GM19468 (cell line): ENCODE data around the gene SMIM1.

Experiments
- ATAC-seq: cut with Tn5 transposase; IDR thresholded peaks from one replicate; pipeline ENCODE4 v1.9.1; 2021; ENCODE audit warnings: mild to moderate bottlenecking, moderate library complexity, moderate number of reproducible peaks; ENCODE audit not compliant: unreplicated experiment; ENCODE audit errors: extremely low read depth

The SMIM1 gene

GRCh38 chr1:3816331-3817137, 44.0 kb downstream of the SMIM1 start:
- no peak for ATAC-seq

GRCh38 chr1:3817138-3817740, 44.7 kb downstream of the SMIM1 start:
- ATAC-seq = no peak

GRCh38 chr1:3817821-3818597, 45.5 kb downstream of the SMIM1 start:
- no peak for ATAC-seq

- ATAC-seq = no peak
Observed at GRCh38 chr1:3819771-3820200, 47.2 kb downstream of the SMIM1 start.

- ATAC-seq = no peak
Observed at GRCh38 chr1:3820316-3820715, 47.8 kb downstream of the SMIM1 start.

GRCh38 chr1:3821004-3821403, 48.5 kb downstream of the SMIM1 start:
- no peak for ATAC-seq

- no peak for ATAC-seq
Observed at GRCh38 chr1:3821447-3821846, 48.9 kb downstream of the SMIM1 start.

- ATAC-seq = no peak
Observed at GRCh38 chr1:3821908-3822307, 49.4 kb downstream of the SMIM1 start.

GRCh38 chr1:3822421-3822820, 49.9 kb downstream of the SMIM1 start:
- ATAC-seq = no peak

- no peak for ATAC-seq
Observed at GRCh38 chr1:3824650-3825049, 52.1 kb downstream of the SMIM1 start.

- no peak for ATAC-seq
Observed at GRCh38 chr1:3825356-3825755, 52.8 kb downstream of the SMIM1 start.
